MCF 10A (cell line): ENCODE measurements around the gene RNF138. TPM values are rescaled to one million over a fixed set of nuclear protein-coding genes. Genes with fewer than 3 reads are reported as not detected.

Source experiments
- BruUV-seq: library from RNA; stranded (reverse); fragments of 400-500 nt; replicated peaks from 2 replicates; lab custom pipeline; 2021; lab: Mats Ljungman, UMichigan
- CTCF ChIA-PET: fragments of 300-600 bp; sonication (Branson Sonifier 250); formaldehyde crosslinking; extraction: SDS; loops from one replicate; lab custom pipeline; 2021; ENCODE audit warnings: antibody characterized with exemption, inconsistent platforms; lab: Yijun Ruan, JAX
- POLR2A ChIA-PET: fragments of 300-600, 350-650 bp; sonication (Branson Sonifier 250); formaldehyde crosslinking; extraction: SDS; loops from one replicate; lab custom pipeline; 2020; ENCODE audit warnings: antibody characterized with exemption, inconsistent platforms; lab: Yijun Ruan, JAX
- DNase-seq: peaks from one replicate; pipeline ENCODE4 v3.0.0-alpha.2; 2018; ENCODE audit not compliant: unreplicated experiment
- H3K27ac Mint-ChIP-seq: one replicate; pipeline ENCODE4 v1.8.0; 2022; ENCODE audit warnings: mild to moderate bottlenecking, low read depth, mixed read lengths; ENCODE audit not compliant: unreplicated experiment
- H3K27me3 Mint-ChIP-seq: one replicate; pipeline ENCODE4 v1.8.0; 2022; ENCODE audit warnings: mixed read lengths; ENCODE audit not compliant: insufficient read depth, unreplicated experiment
- H3K36me3 Mint-ChIP-seq: one replicate; pipeline ENCODE4 v1.8.0; 2022; ENCODE audit warnings: mild to moderate bottlenecking, moderate library complexity, mixed read lengths; ENCODE audit not compliant: insufficient read depth, unreplicated experiment
- H3K4me1 Mint-ChIP-seq: one replicate; pipeline ENCODE4 v1.8.0; 2022; ENCODE audit warnings: mixed read lengths; ENCODE audit not compliant: insufficient read depth, unreplicated experiment
- H3K4me3 Mint-ChIP-seq: one replicate; pipeline ENCODE4 v1.8.0; 2022; ENCODE audit warnings: mild to moderate bottlenecking, moderate library complexity, mixed read lengths; ENCODE audit not compliant: unreplicated experiment
- H3K9me3 Mint-ChIP-seq: one replicate; pipeline ENCODE4 v1.8.0; 2022; ENCODE audit warnings: mixed read lengths; ENCODE audit not compliant: unreplicated experiment
- intact Hi-C: fragments of 100-400 bp; cut with micrococcal nuclease; formaldehyde crosslinking; loops from 2 replicates; pipeline ENCODE4 v1.14.1; 2022
- total RNA-seq: library from RNA; stranded (reverse); gene quantifications from 2 replicates; pipeline ENCODE4 v1.2.3, GENCODE V29; 2022
- TF ChIP-seq, protein P1 (sequence below): fragments of 200-600 bp; IDR thresholded peaks from one replicate; pipeline ENCODE4 v1.8.0; 2022; ENCODE audit warnings: antibody characterized with exemption, mild to moderate bottlenecking; ENCODE audit not compliant: unreplicated experiment

The RNF138 gene
- total RNA-seq, 1 experiment from 2014 or later = 64.5 TPM

DNA sequence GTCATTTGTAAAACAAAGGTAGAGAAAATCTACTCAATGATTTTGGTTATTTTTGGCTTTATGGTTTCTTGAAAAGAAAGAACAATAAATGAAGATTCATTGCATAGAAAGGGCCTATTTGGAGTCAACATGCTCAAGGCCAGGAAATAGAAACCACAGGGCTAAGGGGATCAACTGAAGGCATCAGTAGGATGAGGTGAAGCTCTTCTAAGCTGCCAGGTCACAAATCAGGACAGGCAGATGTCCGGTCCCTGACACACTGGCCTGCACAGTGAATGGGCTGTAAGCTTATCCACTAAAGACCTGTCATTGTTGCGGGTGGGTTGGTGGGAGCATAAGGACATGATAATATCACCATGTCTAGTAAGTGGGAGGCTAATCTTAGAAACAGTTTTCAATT lies 31.6 kb upstream of the RNF138 start:
- H3K36me3 Mint-ChIP-seq = no peaks in the 10 kb centered on the region
- ChIA-PET POLR2A (interaction anchor here (0.7 to 1.1 kb wide), 2 partner anchors 28 to 42 kb away, joined by 3 to 4 read pairs; partner anchors contain the start of gene RNF125), CTCF (interaction anchor here (1.1 to 3.1 kb wide), 2 partner anchors 12 to 21 kb away, joined by 3 to 16 read pairs; no protein-coding TSS in a partner anchor)
- H3K4me1 Mint-ChIP-seq = no peaks in the 10 kb centered on the region
- H3K9me3 Mint-ChIP-seq = no peaks in the 10 kb centered on the region
- H3K27ac Mint-ChIP-seq = no peak overlapping the region
- no TSS peak for BruUV-seq
- DNase-seq = no peak
- TF ChIP-seq, protein P1, sequence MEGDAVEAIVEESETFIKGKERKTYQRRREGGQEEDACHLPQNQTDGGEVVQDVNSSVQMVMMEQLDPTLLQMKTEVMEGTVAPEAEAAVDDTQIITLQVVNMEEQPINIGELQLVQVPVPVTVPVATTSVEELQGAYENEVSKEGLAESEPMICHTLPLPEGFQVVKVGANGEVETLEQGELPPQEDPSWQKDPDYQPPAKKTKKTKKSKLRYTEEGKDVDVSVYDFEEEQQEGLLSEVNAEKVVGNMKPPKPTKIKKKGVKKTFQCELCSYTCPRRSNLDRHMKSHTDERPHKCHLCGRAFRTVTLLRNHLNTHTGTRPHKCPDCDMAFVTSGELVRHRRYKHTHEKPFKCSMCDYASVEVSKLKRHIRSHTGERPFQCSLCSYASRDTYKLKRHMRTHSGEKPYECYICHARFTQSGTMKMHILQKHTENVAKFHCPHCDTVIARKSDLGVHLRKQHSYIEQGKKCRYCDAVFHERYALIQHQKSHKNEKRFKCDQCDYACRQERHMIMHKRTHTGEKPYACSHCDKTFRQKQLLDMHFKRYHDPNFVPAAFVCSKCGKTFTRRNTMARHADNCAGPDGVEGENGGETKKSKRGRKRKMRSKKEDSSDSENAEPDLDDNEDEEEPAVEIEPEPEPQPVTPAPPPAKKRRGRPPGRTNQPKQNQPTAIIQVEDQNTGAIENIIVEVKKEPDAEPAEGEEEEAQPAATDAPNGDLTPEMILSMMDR = no peak
- no peak overlapping the region for H3K4me3 Mint-ChIP-seq
- H3K27me3 Mint-ChIP-seq = no peaks in the 10 kb centered on the region
- intact Hi-C loops = no loop called here

DNA sequence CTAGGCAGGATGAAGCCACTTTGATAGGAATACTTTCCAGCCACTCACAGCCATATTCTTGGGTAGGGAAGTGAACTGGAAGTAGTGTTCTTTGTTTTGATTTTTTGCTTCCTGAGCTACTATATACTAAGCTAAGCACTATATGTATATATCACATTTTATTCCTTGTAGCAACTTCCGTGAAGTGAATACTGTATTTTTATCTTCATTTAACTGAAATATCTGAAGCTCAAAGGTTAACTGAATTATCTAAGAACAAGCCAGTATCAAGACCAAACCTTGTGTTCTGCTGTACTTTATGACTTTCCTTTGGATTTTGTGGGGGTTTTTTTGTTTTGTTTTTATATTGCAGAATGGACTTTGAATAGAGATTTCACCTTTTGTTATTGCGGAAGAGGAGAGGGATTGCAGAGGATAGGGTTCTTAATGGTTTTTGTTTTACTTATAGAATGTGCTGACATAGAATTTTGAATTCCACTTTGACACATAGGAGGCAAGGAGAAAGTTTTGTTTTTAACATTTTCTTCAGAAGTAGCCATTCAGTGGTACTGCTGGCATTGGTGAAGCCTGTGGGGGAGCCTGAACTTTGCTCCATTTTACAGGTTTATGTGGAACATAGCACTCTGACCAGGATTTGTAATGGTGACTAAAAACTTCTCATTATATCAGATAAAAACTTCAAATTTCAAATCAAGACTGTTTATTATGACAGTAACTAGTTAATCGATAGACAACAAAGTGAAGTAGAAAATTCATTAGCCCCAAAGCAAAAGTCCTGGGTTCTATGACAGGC lies 24.1 kb upstream of the RNF138 start:
- Mint-ChIP-seq H3K27ac (no peak overlapping the region), H3K4me3 (no peak overlapping the region), H3K27me3 (no peaks in the 10 kb centered on the region), H3K36me3 (no peaks in the 10 kb centered on the region), H3K9me3 (no peaks in the 10 kb centered on the region), H3K4me1 (no peaks in the 10 kb centered on the region)
- no TSS peak for BruUV-seq
- ChIA-PET CTCF (interaction anchor here (1.6 kb wide), 1 partner anchor 125 kb away, joined by 3 read pairs; the partner anchor contains the start of gene TRAPPC8), POLR2A (interaction anchor here (1.5 kb wide), 1 partner anchor 48 kb away, joined by 3 read pairs; no protein-coding TSS in a partner anchor)
- intact Hi-C loops = no loop called here
- TF ChIP-seq, protein P1 = no peak
- DNase-seq = no peak

DNA sequence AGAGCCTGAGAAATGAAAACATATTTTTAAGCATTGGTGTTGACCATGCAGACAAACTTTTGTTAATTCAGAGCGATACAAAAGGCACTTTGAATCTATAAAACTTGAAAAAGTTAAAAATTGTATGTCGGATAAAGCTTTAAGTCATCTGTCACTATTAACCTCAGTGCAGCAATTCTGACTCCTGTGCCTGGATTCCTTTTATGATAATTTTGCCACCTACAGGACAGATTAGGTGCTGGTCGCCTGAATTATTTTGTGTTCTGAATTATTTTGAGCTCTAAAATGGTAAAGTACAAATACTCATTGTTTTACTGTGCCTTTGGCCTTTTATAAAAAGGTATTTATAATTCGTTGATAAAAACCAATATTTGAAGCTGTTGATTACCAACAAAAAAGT lies 19.4 kb upstream of the RNF138 start:
- ChIA-PET CTCF (interaction anchor here (0.6 to 2.6 kb wide), 26 partner anchors 9 to 519 kb away, joined by 3 to 22 read pairs (median 4); partner anchors contain the start of genes RNF125 and TRAPPC8), POLR2A (interaction anchor here (0.6 to 2.2 kb wide), 7 partner anchors 11 to 130 kb away, joined by 3 to 21 read pairs (median 4); partner anchors contain the start of genes RNF125, RNF138 and TRAPPC8)
- no peaks in the 10 kb centered on the region for H3K4me1 Mint-ChIP-seq
- no TSS peak for BruUV-seq
- DNase-seq = peak; percentile 30
- no peak overlapping the region for H3K4me3 Mint-ChIP-seq
- no peaks in the 10 kb centered on the region for H3K36me3 Mint-ChIP-seq
- no peaks in the 10 kb centered on the region for H3K27me3 Mint-ChIP-seq
- intact Hi-C loops = loop anchor here (1.0 to 10.0 kb wide), 3 partner anchors 54 to 328 kb away; partner anchors contain the start of genes RNF125 and TRAPPC8
- TF ChIP-seq, protein P1 = peak; percentile 37
- no peak overlapping the region for H3K27ac Mint-ChIP-seq
- H3K9me3 Mint-ChIP-seq = peaks cover 7% of the 10 kb centered on the region

DNA sequence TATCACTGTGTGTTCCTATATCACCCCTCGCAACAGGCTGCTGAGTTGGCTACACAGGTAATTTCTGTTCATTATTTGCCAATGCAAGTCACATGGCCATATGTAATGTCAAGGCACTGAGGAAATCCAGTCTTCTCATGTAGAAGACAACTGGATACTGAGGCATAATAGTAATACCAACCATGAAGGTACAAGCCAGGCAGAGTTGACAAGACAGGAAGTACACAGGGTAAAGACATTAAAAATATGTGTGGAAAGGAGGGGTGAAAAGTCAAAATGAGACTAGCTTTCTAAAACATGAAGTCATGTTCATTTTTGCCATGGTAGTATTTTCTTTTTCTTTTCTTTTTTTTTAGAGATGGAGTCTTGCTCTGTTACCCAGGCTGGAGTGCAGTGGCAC lies 17.5 kb upstream of the RNF138 start:
- Mint-ChIP-seq H3K27ac (no peak overlapping the region), H3K27me3 (no peaks in the 10 kb centered on the region), H3K4me1 (no peaks in the 10 kb centered on the region), H3K9me3 (peaks cover 7% of the 10 kb centered on the region), H3K4me3 (no peak overlapping the region), H3K36me3 (no peaks in the 10 kb centered on the region)
- ChIA-PET CTCF (interaction anchor here (0.6 to 1.2 kb wide), 2 partner anchors 55 to 183 kb away, joined by 3 to 4 read pairs; no protein-coding TSS in a partner anchor), POLR2A (no interaction called here)
- TF ChIP-seq, protein P1 = no peak
- no peak for DNase-seq
- intact Hi-C loops = loop anchor here (10.0 kb wide), 1 partner anchor 329 kb away; no protein-coding TSS in a partner anchor
- BruUV-seq = no TSS peak
